ENCODE results near the gene RTP5. TPM values are rescaled to one million over a fixed set of nuclear protein-coding genes. Genes with fewer than 3 reads are reported as not detected.

RTP5 gene
- total and polyA plus RNA-seq, 2 donors (not counting 1 experiment from before 2014, with no cell fraction given) = not detected

- Mint-ChIP-seq H3K27ac (no peak overlapping the region), H3K4me3 (peak overlapping the region; percentile 29), H3K4me1 (peaks cover 47% of the 10 kb centered on the region), H3K9me3 (ENCODE audit: insufficient read depth) (no peaks in the 10 kb centered on the region), H3K27me3 (peaks cover 35% of the 10 kb centered on the region)
- Histone ChIP-seq H4K20me1 (ENCODE audit: control insufficient read depth, insufficient read depth, low read length, poor library complexity, severe bottlenecking) (no peaks in the 10 kb centered on the region), H3K4me3 (ENCODE audit: control extremely low read depth in 1 of 5, extremely low read depth in 1 of 5, insufficient read depth in 1 of 5, low read depth in 2 of 5, low read length in 4 of 5) (no peak overlapping the region), H3K27ac (ENCODE audit: low read length in 2 of 2) (no peak overlapping the region), H2AFZ (ENCODE audit: insufficient read depth, low read depth, low read length, poor library complexity, severe bottlenecking) (no peak overlapping the region), H3K4me2 (replicated peaks; ENCODE audit: low read depth, low read length, poor library complexity, severe bottlenecking) (peak overlapping the region; percentile 36), H3K4me1 (ENCODE audit: control insufficient read depth in 2 of 2, insufficient read depth in 2 of 2, low read length in 2 of 2) (peaks cover 36 to 69% of the 10 kb centered on the region in 2 donors), H3K9me3 (ENCODE audit: control extremely low read depth in 1 of 3, control insufficient read depth in 2 of 3, insufficient read depth in 1 of 3, low read length in 2 of 3) (peaks cover 0 to 19% (median 0%) of the 10 kb centered on the region in 3 donors), H3K79me2 (ENCODE audit: control insufficient read depth, insufficient read depth, low read length) (no peaks in the 10 kb centered on the region), H3K9ac (ENCODE audit: low read length) (no peak overlapping the region), H3K27me3 (replicated peaks in 1 of 4; ENCODE audit: control extremely low read depth in 1 of 4, control insufficient read depth in 3 of 4, insufficient read depth in 4 of 4, low read length in 3 of 4) (peaks cover 0 to 68% (median 39%) of the 10 kb centered on the region in 4 experiments), H3K36me3 (replicated peaks in 1 of 2; ENCODE audit: control extremely low read depth in 1 of 2, control insufficient read depth in 1 of 2, extremely low read depth in 1 of 2, insufficient read depth in 2 of 2, low read length in 1 of 2) (no peaks in the 10 kb centered on the region)
- CTCF ChIA-PET = no interaction called here
- POLR2A ChIA-PET = no interaction called here
- WGBS (ENCODE audit: insufficient coverage) = 82% methylated on average over 18 of the region's 22 CpGs
- intact Hi-C loops (cut with micrococcal nuclease) = no loop called here
- DNase-seq (no peak), ATAC-seq (ENCODE audit: low read depth) (no peak)
- TF ChIP-seq EZH2 (IDR thresholded peaks at IDR 0.05; ENCODE audit: borderline replicate concordance, insufficient read depth, low read depth, low read length, poor library complexity, severe bottlenecking) (no peak), CTCF (IDR thresholded peaks at IDR 0.05) (no peak)
These were observed 6.6 kb upstream of the RTP5 start for GRCh38 chr2:241862775-241863535.

- Histone ChIP-seq H3K4me2 (replicated peaks; ENCODE audit: low read depth, low read length, poor library complexity, severe bottlenecking) (peak overlapping the region; percentile 36), H3K9me3 (ENCODE audit: control extremely low read depth in 1 of 3, control insufficient read depth in 2 of 3, insufficient read depth in 1 of 3, low read length in 2 of 3) (peaks cover 0 to 19% (median 0%) of the 10 kb centered on the region in 3 donors), H3K79me2 (ENCODE audit: control insufficient read depth, insufficient read depth, low read length) (no peaks in the 10 kb centered on the region), H3K4me3 (ENCODE audit: control extremely low read depth in 1 of 5, extremely low read depth in 1 of 5, insufficient read depth in 1 of 5, low read depth in 2 of 5, low read length in 4 of 5) (no peak overlapping the region), H3K36me3 (replicated peaks in 1 of 2; ENCODE audit: control extremely low read depth in 1 of 2, control insufficient read depth in 1 of 2, extremely low read depth in 1 of 2, insufficient read depth in 2 of 2, low read length in 1 of 2) (no peaks in the 10 kb centered on the region), H3K27ac (ENCODE audit: low read length in 2 of 2) (no peak overlapping the region), H3K9ac (ENCODE audit: low read length) (no peak overlapping the region), H4K20me1 (ENCODE audit: control insufficient read depth, insufficient read depth, low read length, poor library complexity, severe bottlenecking) (no peaks in the 10 kb centered on the region), H2AFZ (ENCODE audit: insufficient read depth, low read depth, low read length, poor library complexity, severe bottlenecking) (no peak overlapping the region), H3K27me3 (replicated peaks in 1 of 4; ENCODE audit: control extremely low read depth in 1 of 4, control insufficient read depth in 3 of 4, insufficient read depth in 4 of 4, low read length in 3 of 4) (peaks cover 0 to 68% (median 39%) of the 10 kb centered on the region in 4 experiments), H3K4me1 (ENCODE audit: control insufficient read depth in 2 of 2, insufficient read depth in 2 of 2, low read length in 2 of 2) (peaks cover 36 to 63% of the 10 kb centered on the region in 2 donors)
- H3K4me1 Mint-ChIP-seq = peaks cover 44% of the 10 kb centered on the region
- H3K4me3 Mint-ChIP-seq = peak overlapping the region; percentile 29
- no peaks in the 10 kb centered on the region for H3K9me3 Mint-ChIP-seq (ENCODE audit: insufficient read depth)
- no peak overlapping the region for H3K27ac Mint-ChIP-seq
- H3K27me3 Mint-ChIP-seq = peaks cover 35% of the 10 kb centered on the region
- ATAC-seq (ENCODE audit: low read depth) = no peak
- TF ChIP-seq CTCF (IDR thresholded peaks at IDR 0.05) = no peak
- no peak for TF ChIP-seq EZH2 (IDR thresholded peaks at IDR 0.05; ENCODE audit: borderline replicate concordance, insufficient read depth, low read depth, low read length, poor library complexity, severe bottlenecking)
- intact Hi-C loops (cut with micrococcal nuclease) = no loop called here
- 15% methylated on average over 26 of the region's 29 CpGs for WGBS (ENCODE audit: insufficient coverage)
- POLR2A ChIA-PET = no interaction called here
- CTCF ChIA-PET = no interaction called here
- no peak for DNase-seq
These were observed 6.0 kb upstream of the RTP5 start for GRCh38 chr2:241863536-241863954.

All from B cell (primary cell).